Heart left ventricle (tissue), 13 donors: Measurements from ENCODE around the gene PKD2.

Source experiments
- POLR2A ChIP-seq, 2 donors: fragments of 450-650 bp; IDR thresholded peaks; one replicate each; pipeline ENCODE4 v1.6.1; 2017; ENCODE audit warnings: antibody characterized with exemption in 2 of 2, mild to moderate bottlenecking in 2 of 2, moderate library complexity in 2 of 2
- TF ChIP-seq, protein P1 (sequence below), 12 donors: fragments of 200-600 bp; sonication (generic) in 4 of 12; IDR thresholded peaks; one replicate each; pipeline versions ENCODE4 v1.5.0 to v1.8.0; 2018 to 2022; ENCODE audit warnings: antibody characterized with exemption in 12 of 12, mild to moderate bottlenecking in 5 of 12
- donor health status: ischemic (EF 13 %, LVEDD 7.1; RV severe dilation, severe dysfunction).
- donor health status: DM: no; HTN: yes; CAD: no.
- donor health status: DM: no; HTN: no; CAD: no.
- donor health status: ischemic (EF 25% LVEDD 6.9; RV normal size, moderate dysfunction).
- donor health status: ischemic (EF 25% LVEDD 5.7; RV mildly dilated, moderate dysfunction).
- donor health status: ischemic (EF 35%, LVEDD 5.7; RV mildly dilated, moderate dysfunction).
- donor health status: nonischemic (EF 11% LVEDD 7.7; RV severe dilation, severe dysfunction).
- donor health status: DM: yes; HTN: yes; CAD: no.
- donor health status: PGD.
- donor health status: ischemic (EF 29% LVEDD 5.4; RV normal size, mild dysfunction).
- donor health status: nonischemic (EF 23%, LVEDD 6.1; RV moderate dilation, normal function).

DNA sequence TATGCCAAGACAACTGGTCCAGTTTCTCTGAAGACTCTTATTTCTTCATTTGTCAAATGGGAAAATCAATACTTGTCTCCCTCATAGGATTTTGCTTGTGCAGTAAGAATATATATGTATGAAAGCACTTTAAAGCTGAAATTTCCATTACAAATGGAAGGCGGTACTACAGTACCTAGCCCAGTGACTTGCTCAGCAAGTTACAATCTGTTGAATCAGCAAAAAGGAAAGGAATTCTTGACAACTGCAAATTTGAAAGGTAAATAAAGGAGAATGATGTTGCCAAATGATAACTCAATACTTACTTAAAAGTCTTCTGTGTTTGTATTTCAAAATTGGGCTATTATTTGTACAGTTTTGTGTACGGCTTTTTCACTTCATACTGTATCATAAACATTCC, 71.1 kb downstream of the PKD2 start:
- TF ChIP-seq, protein P1, sequence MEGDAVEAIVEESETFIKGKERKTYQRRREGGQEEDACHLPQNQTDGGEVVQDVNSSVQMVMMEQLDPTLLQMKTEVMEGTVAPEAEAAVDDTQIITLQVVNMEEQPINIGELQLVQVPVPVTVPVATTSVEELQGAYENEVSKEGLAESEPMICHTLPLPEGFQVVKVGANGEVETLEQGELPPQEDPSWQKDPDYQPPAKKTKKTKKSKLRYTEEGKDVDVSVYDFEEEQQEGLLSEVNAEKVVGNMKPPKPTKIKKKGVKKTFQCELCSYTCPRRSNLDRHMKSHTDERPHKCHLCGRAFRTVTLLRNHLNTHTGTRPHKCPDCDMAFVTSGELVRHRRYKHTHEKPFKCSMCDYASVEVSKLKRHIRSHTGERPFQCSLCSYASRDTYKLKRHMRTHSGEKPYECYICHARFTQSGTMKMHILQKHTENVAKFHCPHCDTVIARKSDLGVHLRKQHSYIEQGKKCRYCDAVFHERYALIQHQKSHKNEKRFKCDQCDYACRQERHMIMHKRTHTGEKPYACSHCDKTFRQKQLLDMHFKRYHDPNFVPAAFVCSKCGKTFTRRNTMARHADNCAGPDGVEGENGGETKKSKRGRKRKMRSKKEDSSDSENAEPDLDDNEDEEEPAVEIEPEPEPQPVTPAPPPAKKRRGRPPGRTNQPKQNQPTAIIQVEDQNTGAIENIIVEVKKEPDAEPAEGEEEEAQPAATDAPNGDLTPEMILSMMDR (IDR thresholded peaks at IDR 0.05): no peak
- TF ChIP-seq POLR2A (IDR thresholded peaks at IDR 0.05): no peak
